HepG2 (cell line): ENCODE measurements around the gene ACD. TPM values are rescaled to one million over a fixed set of nuclear protein-coding genes. Genes with fewer than 3 reads are reported as not detected.

Source experiments
- ATF7-NPFF ChIP-seq: sonication (generic); formaldehyde crosslinking; IDR thresholded peaks from 2 replicates; pipeline ENCODE4 v1.8.1; 2023; ENCODE audit warnings: mild to moderate bottlenecking, low read depth, missing genetic modification reagents, moderate library complexity
- HMG20A ChIP-seq: IDR thresholded peaks from 2 replicates; pipeline ENCODE4 v1.6.1; 2016; ENCODE audit warnings: borderline replicate concordance
- MLLT10 ChIP-seq: sonication (generic); formaldehyde crosslinking; IDR thresholded peaks from 2 replicates; pipeline ENCODE4 v1.4.0; 2020; ENCODE audit warnings: missing genetic modification reagents
- MXD4 ChIP-seq: IDR thresholded peaks from 2 replicates; pipeline ENCODE4 v1.6.1; 2016; ENCODE audit warnings: mild to moderate bottlenecking, missing biosample characterization, missing genetic modification reagents
- NFRKB ChIP-seq: fragments of 450-650 bp; IDR thresholded peaks from 2 replicates; pipeline ENCODE4 v1.6.1; 2017
- SIN3B ChIP-seq: fragments of 150-350 bp; IDR thresholded peaks from 2 replicates; pipeline ENCODE4 v1.6.1; 2014; ENCODE audit warnings: low read length
- SYNCRIP ChIP-seq: fragments of 200-400 bp; formaldehyde crosslinking; IDR thresholded peaks from 2 replicates; pipeline ENCODE4 v1.6.1; 2018; ENCODE audit warnings: mild to moderate bottlenecking, low read depth, low read length; ENCODE audit not compliant: insufficient read depth
- ZFP36L2 ChIP-seq: sonication (generic); formaldehyde crosslinking; IDR thresholded peaks from 2 replicates; pipeline ENCODE4 v1.4.0; 2020; ENCODE audit warnings: missing genetic modification reagents
- ZNF253 ChIP-seq: sonication (generic); formaldehyde crosslinking; IDR thresholded peaks from 2 replicates; pipeline ENCODE4 v1.8.0; 2022; ENCODE audit warnings: mild to moderate bottlenecking, missing genetic modification reagents, borderline replicate concordance
- polyA plus RNA-seq, 8 experiments: library from polyadenylated mRNA; depleted of rRNA in 3 of 8; stranded (reverse) in 7 of 8; unstranded in 1 of 8; fragments of >200 nt; fragmentation: Illumina TruSeq in 4 of 8; extraction: Trizol in 4 of 8; gene quantifications; 2 replicates each; pipeline versions ENCODE4 v1.2.1 to v1.2.3, GENCODE V29; 2011 to 2016; ENCODE audit warnings: low read depth in 4 of 8, missing spikeins in 1 of 8, mixed read lengths in 1 of 8; ENCODE audit not compliant: insufficient read depth in 1 of 8
- total RNA-seq, 5 experiments: library from RNA; depleted of rRNA; stranded (reverse); fragments of >200 nt; fragmentation: Illumina TruSeq; extraction: Trizol; gene quantifications; 2 replicates each; pipeline ENCODE4 v1.2.3, GENCODE V29; 2016; ENCODE audit warnings: low read depth in 1 of 5
- TF ChIP-seq, protein P1 (sequence below), 2 experiments: sonication (generic) in 1 of 2; formaldehyde crosslinking in 1 of 2; IDR thresholded peaks; 2 replicates each; pipeline versions ENCODE4 v1.6.1 to v1.9.0; 2014 to 2022; ENCODE audit warnings: antibody characterized with exemption in 1 of 2, borderline replicate concordance in 1 of 2, inconsistent platforms in 1 of 2, low read depth in 1 of 2, missing genetic modification reagents in 1 of 2
- TF ChIP-seq, protein P2 (sequence below): sonication (generic); formaldehyde crosslinking; IDR thresholded peaks from 2 replicates; pipeline ENCODE4 v1.8.1; 2023; ENCODE audit warnings: mild to moderate bottlenecking, missing genetic modification reagents, borderline replicate concordance
- TF ChIP-seq, protein P3 (sequence below): sonication (generic); formaldehyde crosslinking; IDR thresholded peaks from 2 replicates; pipeline ENCODE4 v1.4.0; 2020; ENCODE audit warnings: missing genetic modification reagents
- TF ChIP-seq, protein P4 (sequence below): sonication (generic); formaldehyde crosslinking; IDR thresholded peaks from 2 replicates; pipeline ENCODE4 v1.5.1; 2020; ENCODE audit warnings: missing genetic modification reagents, mild to moderate bottlenecking, borderline replicate concordance
- TF ChIP-seq, protein P5 (sequence below): sonication (generic); formaldehyde crosslinking; IDR thresholded peaks from 2 replicates; pipeline ENCODE4 v1.5.1; 2020; ENCODE audit warnings: mild to moderate bottlenecking, missing genetic modification reagents, moderate library complexity

Gene ACD
- total and polyA plus RNA-seq, 2 of the 13 experiments (the other 11 are each of a cell fraction or from before 2014, with no cell fraction given): 32.6 to 38.3 TPM

DNA sequence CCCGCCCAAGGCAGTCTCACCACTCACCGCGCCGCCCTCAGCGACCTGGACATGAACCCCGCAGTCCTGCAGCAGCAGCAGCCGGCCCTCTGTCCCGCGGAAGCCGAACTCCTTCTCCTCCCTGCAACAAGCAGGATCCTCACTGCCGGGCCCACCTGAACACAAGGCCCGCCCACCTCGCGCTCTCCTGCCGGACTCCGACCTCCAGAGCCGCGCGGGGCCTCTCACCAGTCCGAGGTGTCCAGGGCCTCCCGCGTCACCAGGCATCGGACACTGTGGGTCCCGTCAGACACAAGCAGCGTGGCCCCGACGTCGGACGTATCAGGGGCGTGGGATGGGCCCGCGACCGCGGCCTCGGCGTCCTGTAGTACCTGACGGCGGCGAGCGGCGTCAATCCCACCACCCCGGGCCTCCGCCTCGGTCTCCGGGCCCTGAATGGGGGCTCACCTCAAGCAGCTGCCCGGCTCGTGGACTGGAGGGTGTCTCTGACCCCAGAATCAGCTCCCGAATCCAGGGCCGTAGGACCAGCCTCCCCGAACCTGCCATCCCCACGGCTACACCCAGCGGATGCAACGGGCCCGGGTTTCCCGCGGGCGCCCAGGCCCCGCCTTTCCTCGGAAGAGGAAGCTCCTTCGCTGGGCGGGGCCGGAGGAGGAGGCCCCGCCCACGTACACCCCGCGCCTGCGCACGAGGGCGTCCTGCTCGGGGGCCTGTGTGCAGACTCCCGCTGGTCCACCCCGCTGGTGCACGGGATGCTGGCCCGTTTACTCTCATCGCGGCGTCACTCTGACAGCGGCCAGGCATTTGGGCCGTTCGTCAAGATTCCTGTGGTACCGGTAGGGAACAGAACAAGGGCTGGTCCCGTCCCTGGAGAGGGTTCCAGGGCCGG lies at the start of gene ACD (continued):
- TF ChIP-seq, protein P1, sequence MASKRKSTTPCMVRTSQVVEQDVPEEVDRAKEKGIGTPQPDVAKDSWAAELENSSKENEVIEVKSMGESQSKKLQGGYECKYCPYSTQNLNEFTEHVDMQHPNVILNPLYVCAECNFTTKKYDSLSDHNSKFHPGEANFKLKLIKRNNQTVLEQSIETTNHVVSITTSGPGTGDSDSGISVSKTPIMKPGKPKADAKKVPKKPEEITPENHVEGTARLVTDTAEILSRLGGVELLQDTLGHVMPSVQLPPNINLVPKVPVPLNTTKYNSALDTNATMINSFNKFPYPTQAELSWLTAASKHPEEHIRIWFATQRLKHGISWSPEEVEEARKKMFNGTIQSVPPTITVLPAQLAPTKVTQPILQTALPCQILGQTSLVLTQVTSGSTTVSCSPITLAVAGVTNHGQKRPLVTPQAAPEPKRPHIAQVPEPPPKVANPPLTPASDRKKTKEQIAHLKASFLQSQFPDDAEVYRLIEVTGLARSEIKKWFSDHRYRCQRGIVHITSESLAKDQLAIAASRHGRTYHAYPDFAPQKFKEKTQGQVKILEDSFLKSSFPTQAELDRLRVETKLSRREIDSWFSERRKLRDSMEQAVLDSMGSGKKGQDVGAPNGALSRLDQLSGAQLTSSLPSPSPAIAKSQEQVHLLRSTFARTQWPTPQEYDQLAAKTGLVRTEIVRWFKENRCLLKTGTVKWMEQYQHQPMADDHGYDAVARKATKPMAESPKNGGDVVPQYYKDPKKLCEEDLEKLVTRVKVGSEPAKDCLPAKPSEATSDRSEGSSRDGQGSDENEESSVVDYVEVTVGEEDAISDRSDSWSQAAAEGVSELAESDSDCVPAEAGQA (IDR thresholded peaks at IDR 0.05; ENCODE audit: low read depth): 0 out of 2 replicates have a peak, but pooled peaks have one; percentile 9
- TF ChIP-seq, protein P1 (CRISPR knock-in tag; IDR thresholded peaks at IDR 0.05; ENCODE audit: borderline replicate concordance): no peak; the same call in none of the 2 replicates
- TF ChIP-seq, protein P2, sequence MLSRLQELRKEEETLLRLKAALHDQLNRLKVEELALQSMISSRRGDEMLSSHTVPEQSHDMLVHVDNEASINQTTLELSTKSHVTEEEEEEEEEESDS: no peak
- TF ChIP-seq, protein P3, sequence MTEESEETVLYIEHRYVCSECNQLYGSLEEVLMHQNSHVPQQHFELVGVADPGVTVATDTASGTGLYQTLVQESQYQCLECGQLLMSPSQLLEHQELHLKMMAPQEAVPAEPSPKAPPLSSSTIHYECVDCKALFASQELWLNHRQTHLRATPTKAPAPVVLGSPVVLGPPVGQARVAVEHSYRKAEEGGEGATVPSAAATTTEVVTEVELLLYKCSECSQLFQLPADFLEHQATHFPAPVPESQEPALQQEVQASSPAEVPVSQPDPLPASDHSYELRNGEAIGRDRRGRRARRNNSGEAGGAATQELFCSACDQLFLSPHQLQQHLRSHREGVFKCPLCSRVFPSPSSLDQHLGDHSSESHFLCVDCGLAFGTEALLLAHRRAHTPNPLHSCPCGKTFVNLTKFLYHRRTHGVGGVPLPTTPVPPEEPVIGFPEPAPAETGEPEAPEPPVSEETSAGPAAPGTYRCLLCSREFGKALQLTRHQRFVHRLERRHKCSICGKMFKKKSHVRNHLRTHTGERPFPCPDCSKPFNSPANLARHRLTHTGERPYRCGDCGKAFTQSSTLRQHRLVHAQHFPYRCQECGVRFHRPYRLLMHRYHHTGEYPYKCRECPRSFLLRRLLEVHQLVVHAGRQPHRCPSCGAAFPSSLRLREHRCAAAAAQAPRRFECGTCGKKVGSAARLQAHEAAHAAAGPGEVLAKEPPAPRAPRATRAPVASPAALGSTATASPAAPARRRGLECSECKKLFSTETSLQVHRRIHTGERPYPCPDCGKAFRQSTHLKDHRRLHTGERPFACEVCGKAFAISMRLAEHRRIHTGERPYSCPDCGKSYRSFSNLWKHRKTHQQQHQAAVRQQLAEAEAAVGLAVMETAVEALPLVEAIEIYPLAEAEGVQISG (CRISPR knock-in tag): peak; percentile 51; the same call in 1 of the 2 replicates
- TF ChIP-seq NFRKB: no peak
- TF ChIP-seq SIN3B: peak; percentile 51; the same call in 1 of the 2 replicates
- no peak for TF ChIP-seq SYNCRIP
- TF ChIP-seq MXD4 (CRISPR knock-in tag): peak; percentile 67; the same call in 1 of the 2 replicates
- peak; percentile 72; the same call in 1 of the 2 replicates for TF ChIP-seq ATF7-NPFF (CRISPR knock-in tag)
- no peak for TF ChIP-seq MLLT10 (CRISPR knock-in tag)
- TF ChIP-seq ZFP36L2 (CRISPR knock-in tag): no peak
- TF ChIP-seq, protein P4, sequence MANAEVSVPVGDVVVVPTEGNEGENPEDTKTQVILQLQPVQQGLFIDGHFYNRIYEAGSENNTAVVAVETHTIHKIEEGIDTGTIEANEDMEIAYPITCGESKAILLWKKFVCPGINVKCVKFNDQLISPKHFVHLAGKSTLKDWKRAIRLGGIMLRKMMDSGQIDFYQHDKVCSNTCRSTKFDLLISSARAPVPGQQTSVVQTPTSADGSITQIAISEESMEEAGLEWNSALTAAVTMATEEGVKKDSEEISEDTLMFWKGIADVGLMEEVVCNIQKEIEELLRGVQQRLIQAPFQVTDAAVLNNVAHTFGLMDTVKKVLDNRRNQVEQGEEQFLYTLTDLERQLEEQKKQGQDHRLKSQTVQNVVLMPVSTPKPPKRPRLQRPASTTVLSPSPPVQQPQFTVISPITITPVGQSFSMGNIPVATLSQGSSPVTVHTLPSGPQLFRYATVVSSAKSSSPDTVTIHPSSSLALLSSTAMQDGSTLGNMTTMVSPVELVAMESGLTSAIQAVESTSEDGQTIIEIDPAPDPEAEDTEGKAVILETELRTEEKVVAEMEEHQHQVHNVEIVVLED (CRISPR knock-in tag): no peak; the same call in none of the 2 replicates
- no peak for TF ChIP-seq ZNF253 (CRISPR knock-in tag)
- TF ChIP-seq, protein P5, sequence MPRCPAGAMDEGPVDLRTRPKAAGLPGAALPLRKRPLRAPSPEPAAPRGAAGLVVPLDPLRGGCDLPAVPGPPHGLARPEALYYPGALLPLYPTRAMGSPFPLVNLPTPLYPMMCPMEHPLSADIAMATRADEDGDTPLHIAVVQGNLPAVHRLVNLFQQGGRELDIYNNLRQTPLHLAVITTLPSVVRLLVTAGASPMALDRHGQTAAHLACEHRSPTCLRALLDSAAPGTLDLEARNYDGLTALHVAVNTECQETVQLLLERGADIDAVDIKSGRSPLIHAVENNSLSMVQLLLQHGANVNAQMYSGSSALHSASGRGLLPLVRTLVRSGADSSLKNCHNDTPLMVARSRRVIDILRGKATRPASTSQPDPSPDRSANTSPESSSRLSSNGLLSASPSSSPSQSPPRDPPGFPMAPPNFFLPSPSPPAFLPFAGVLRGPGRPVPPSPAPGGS (CRISPR knock-in tag): peak; percentile 90; the same call in 1 of the 2 replicates
- TF ChIP-seq HMG20A: peak; percentile 24; the same call in 1 of the 2 replicates
